ENCODE results near the gene NRL. TPM values are rescaled to one million over a fixed set of nuclear protein-coding genes. Genes with fewer than 3 reads are reported as not detected.

Gene NRL
- polyA plus RNA-seq, 2 donors: 0.86 to 1.4 TPM

DNA sequence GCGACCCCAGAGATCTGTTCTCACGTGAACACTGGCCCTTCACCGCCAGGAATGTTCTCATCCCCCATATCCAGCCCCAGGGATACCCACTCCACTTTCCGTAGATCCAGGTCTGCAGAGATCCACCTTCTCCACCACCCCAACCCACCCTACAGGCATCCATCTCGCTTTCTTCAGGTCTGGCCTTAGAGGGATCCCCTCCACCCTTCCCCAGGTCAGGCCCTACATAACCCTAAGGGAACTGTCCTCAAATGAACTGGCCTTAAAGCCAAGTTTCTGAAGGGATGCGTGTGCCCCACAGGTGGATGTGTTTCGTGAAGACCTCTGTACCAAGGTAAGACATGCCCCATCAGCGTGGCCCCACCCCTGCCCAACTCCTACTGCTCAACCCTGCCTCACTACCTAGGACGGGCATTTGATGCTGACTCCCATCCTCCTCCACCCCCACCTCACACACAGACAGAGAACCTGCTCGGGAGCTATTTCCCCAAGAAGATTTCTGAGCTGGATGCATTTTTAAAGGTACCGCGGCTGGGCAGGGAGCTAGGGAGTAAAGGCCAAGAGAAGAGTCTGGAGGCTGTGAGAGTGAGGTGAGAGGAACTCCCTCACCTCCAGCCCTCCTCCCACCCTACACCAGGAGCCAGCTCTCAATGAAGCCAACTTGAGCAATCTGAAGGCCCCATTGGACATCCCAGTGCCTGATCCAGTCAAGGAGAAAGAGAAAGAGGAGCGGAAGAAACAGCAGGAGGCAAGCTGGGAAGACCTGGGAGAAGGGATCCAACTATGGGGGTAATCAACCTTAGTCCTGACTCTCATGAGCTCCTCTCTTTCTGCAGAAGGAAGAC is 22.2 kb upstream of the NRL start:
- 25% methylated on average over 13 of the region's 13 CpGs for WGBS, 2 donors
- Histone ChIP-seq H3K4me1 (ENCODE audit: control insufficient read depth in 2 of 2, insufficient read depth in 2 of 2, low read length in 1 of 2) (peaks cover 8 to 15% of the 10 kb centered on the region in 2 donors), H3K27ac (ENCODE audit: low read depth in 2 of 2, low read length in 1 of 2) (peak overlapping the region; percentile 81 to 87)

DNA sequence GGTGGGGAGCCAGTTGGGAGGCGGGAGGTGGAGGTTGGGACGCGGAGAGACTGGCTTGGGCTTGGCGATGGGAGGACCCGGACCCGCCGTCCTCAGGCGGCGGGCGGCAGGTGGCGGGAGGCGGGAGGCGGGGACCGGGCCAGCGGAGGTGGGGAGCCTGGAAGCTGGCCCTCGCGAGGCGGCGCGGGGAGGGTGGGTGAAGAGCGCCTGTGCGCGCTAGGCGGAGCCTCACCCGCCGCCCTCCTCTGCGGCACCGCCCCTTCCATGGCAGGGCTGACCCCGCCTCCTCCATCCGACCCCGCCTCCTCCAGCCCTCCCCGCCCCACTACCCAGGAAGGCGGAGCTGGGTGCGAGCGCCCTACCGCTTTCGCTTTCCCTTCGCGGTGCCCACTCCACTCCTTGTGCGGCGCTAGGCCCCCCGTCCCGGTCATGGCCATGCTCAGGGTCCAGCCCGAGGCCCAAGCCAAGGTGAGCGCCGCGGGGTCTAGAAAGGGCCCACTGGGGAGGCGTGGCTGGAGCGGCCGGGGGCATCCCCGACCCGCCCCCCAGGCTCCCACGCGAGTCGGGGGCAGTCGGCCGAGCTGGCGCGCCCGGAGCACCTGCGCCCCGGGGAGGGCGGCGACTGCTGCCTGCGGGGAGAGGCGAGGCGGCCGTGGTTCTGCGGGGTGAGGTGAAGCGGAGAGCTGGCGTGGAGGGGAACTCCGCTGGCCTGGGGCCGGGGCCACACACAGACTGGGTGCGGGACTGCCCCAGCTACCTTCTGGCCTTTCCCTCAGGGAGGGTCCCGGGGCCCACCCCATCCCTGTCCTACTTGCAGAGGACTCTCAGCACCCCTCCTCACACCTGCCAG is 21.3 kb upstream of the NRL start, which contains the start of gene PSME1:
Gene PSME1, plus strand, starts transcription at position 361 of the 850 bp plus-strand sequence. Its CDS starts 69 bp downstream, at position 430.
- Histone ChIP-seq H3K9me3 (ENCODE audit: control insufficient read depth in 2 of 2, insufficient read depth in 1 of 2, low read depth in 1 of 2, low read length in 1 of 2) (no peaks in the 10 kb centered on the region), H3K36me3 (ENCODE audit: control insufficient read depth in 2 of 2, insufficient read depth in 2 of 2, low read length in 1 of 2) (peaks cover 3 to 14% of the 10 kb centered on the region in 2 donors), H3K27ac (ENCODE audit: low read depth in 2 of 2, low read length in 1 of 2) (peak within 1 kb of the TSS; percentile 81 to 87), H3K4me1 (ENCODE audit: control insufficient read depth in 2 of 2, insufficient read depth in 2 of 2, low read length in 1 of 2) (peaks cover 13 to 15% of the 10 kb centered on the region in 2 donors), H3K27me3 (ENCODE audit: control insufficient read depth in 1 of 2, insufficient read depth in 2 of 2, low read length in 2 of 2) (no peaks in the 10 kb centered on the region), H3K4me3 (ENCODE audit: low read depth in 1 of 2, low read length in 2 of 2) (peak within 1 kb of the TSS; percentile 63 to 94)
- WGBS, 2 donors: 0 to 1% methylated on average over 28 to 75 of the region's 75 CpGs

More for the DNA sequence above, 22.2 kb upstream of the NRL start:
- Histone ChIP-seq H3K36me3 (ENCODE audit: control insufficient read depth in 2 of 2, insufficient read depth in 2 of 2, low read length in 1 of 2) (peaks cover 3 to 14% of the 10 kb centered on the region in 2 donors), H3K27me3 (ENCODE audit: control insufficient read depth in 1 of 2, insufficient read depth in 2 of 2, low read length in 2 of 2) (no peaks in the 10 kb centered on the region), H3K9me3 (ENCODE audit: control insufficient read depth in 2 of 2, insufficient read depth in 1 of 2, low read depth in 1 of 2, low read length in 1 of 2) (no peaks in the 10 kb centered on the region), H3K4me3 (ENCODE audit: low read depth in 1 of 2, low read length in 2 of 2) (peak overlapping the region; percentile 63 to 94)

DNA sequence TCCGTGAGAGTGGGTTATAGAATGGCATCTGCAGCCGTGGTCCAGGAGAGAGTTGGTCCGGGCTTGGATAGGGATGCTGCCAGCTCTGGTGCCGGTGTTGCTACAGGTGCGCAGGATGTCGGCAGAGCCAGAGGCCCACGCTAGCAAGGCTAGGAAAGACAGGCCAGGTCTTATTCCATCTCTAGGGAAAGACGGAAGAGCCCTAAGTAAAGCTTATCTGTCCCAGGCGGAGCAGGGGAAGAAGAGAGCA is 20.8 kb upstream of the NRL start:
- Histone ChIP-seq H3K4me3 (ENCODE audit: low read depth in 1 of 2, low read length in 2 of 2) (peak overlapping the region; percentile 44 to 63), H3K4me1 (ENCODE audit: control insufficient read depth in 2 of 2, insufficient read depth in 2 of 2, low read length in 1 of 2) (peaks cover 13 to 15% of the 10 kb centered on the region in 2 donors), H3K27ac (ENCODE audit: low read depth in 2 of 2, low read length in 1 of 2) (peak overlapping the region; percentile 63 to 84), H3K27me3 (ENCODE audit: control insufficient read depth in 1 of 2, insufficient read depth in 2 of 2, low read length in 2 of 2) (no peaks in the 10 kb centered on the region), H3K36me3 (ENCODE audit: control insufficient read depth in 2 of 2, insufficient read depth in 2 of 2, low read length in 1 of 2) (peaks cover 3 to 14% of the 10 kb centered on the region in 2 donors), H3K9me3 (ENCODE audit: control insufficient read depth in 2 of 2, insufficient read depth in 1 of 2, low read depth in 1 of 2, low read length in 1 of 2) (no peaks in the 10 kb centered on the region)
- 3 to 7% methylated on average over 9 of the region's 9 CpGs for WGBS, 2 donors

DNA sequence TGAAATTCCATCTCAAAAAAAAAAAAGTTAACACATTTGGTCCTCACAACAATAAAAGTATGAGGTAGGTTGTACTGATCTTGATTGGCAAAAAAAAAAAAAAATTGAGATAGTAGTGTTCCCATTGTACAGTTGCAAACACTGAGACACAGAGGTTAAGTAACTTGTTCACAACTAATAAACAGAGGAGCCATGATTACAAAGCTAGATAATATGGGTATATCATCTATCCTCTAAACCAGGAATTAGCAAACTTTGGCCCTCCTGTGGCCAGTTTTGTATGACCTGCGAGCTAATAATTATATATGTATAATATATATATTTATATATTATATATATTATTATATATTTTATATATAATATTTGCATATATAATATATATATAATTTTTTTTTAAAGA is 19.0 kb upstream of the NRL start:
- Histone ChIP-seq H3K27me3 (ENCODE audit: control insufficient read depth in 1 of 2, insufficient read depth in 2 of 2, low read length in 2 of 2) (no peaks in the 10 kb centered on the region), H3K36me3 (ENCODE audit: control insufficient read depth in 2 of 2, insufficient read depth in 2 of 2, low read length in 1 of 2) (peaks cover 2 to 11% of the 10 kb centered on the region in 2 donors), H3K4me3 (ENCODE audit: low read depth in 1 of 2, low read length in 2 of 2) (no peak overlapping the region), H3K27ac (ENCODE audit: low read depth in 2 of 2, low read length in 1 of 2) (no peak overlapping the region), H3K9me3 (ENCODE audit: control insufficient read depth in 2 of 2, insufficient read depth in 1 of 2, low read depth in 1 of 2, low read length in 1 of 2) (no peaks in the 10 kb centered on the region), H3K4me1 (ENCODE audit: control insufficient read depth in 2 of 2, insufficient read depth in 2 of 2, low read length in 1 of 2) (peaks cover 5 to 13% of the 10 kb centered on the region in 2 donors)
- WGBS, 2 donors: 89 to 95% methylated on average over 1 of the region's 1 CpG

DNA sequence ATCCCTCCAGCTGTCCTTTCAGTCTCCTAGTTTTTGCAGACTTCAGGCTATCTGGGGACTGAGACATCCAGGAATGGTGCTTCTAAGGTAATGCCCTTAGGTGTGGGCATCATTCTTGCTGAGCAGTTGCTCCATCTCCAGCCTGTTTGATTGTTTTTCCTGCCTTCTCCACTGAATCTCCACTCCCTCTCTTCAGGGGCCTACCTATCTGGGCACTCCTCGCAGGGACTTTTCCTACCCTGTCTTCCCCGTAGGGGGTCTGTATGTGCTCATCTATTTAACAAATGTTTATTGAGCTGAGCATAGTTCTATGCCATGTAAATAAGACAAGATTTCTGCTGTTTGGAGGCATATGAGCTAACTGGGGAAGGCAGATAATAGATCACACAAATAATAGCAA is 18.2 kb upstream of the NRL start:
- no peak overlapping the region for H3K27ac ChIP-seq (ENCODE audit: low read depth in 2 of 2, low read length in 1 of 2)
- 92 to 97% methylated on average over 2 of the region's 2 CpGs for WGBS, 2 donors
- no peak overlapping the region for H3K4me3 ChIP-seq (ENCODE audit: low read depth in 1 of 2, low read length in 2 of 2)

DNA sequence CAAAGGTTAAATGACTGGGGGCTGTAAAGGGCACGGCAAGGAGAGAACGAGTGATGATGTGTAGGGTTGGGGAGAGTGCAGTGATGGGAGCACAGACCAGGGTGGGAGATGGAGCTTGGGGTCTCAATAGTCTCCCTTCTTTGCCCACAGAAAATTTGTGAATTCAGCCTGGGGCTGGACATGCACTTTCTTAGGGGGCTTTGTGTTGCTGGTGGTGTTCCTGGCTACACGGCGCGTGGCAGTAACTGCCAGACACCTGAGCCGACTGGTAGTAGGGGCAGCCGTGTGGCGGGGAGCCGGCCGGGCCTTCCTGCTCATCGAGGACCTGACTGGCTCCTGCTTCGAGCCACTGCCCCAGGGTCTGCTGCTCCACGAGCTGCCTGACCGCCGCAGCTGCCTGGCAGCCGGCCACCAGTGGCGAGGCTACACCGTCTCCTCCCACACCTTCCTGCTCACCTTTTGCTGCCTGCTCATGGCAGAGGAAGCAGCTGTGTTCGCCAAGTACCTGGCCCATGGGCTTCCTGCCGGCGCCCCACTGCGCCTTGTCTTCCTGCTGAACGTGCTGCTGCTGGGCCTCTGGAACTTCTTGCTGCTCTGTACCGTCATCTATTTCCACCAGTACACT is 17.4 kb upstream of the NRL start:
- H3K27me3 ChIP-seq (ENCODE audit: control insufficient read depth in 1 of 2, insufficient read depth in 2 of 2, low read length in 2 of 2): no peaks in the 10 kb centered on the region
- H3K36me3 ChIP-seq (ENCODE audit: control insufficient read depth in 2 of 2, insufficient read depth in 2 of 2, low read length in 1 of 2): no peaks in the 10 kb centered on the region
- H3K4me3 ChIP-seq (ENCODE audit: low read depth in 1 of 2, low read length in 2 of 2): no peak overlapping the region
- WGBS, 2 donors: 52 to 58% methylated on average over 24 of the region's 24 CpGs
- H3K27ac ChIP-seq (ENCODE audit: low read depth in 2 of 2, low read length in 1 of 2): no peak overlapping the region
- H3K9me3 ChIP-seq (ENCODE audit: control insufficient read depth in 2 of 2, insufficient read depth in 1 of 2, low read depth in 1 of 2, low read length in 1 of 2): no peaks in the 10 kb centered on the region
- peaks cover 5 to 7% of the 10 kb centered on the region in 2 donors for H3K4me1 ChIP-seq (ENCODE audit: control insufficient read depth in 2 of 2, insufficient read depth in 2 of 2, low read length in 1 of 2)

More for the DNA sequence above, 18.2 kb upstream of the NRL start:
- Histone ChIP-seq H3K4me1 (ENCODE audit: control insufficient read depth in 2 of 2, insufficient read depth in 2 of 2, low read length in 1 of 2) (peaks cover 5 to 13% of the 10 kb centered on the region in 2 donors), H3K27me3 (ENCODE audit: control insufficient read depth in 1 of 2, insufficient read depth in 2 of 2, low read length in 2 of 2) (no peaks in the 10 kb centered on the region), H3K36me3 (ENCODE audit: control insufficient read depth in 2 of 2, insufficient read depth in 2 of 2, low read length in 1 of 2) (peaks cover 0 to 5% of the 10 kb centered on the region in 2 donors), H3K9me3 (ENCODE audit: control insufficient read depth in 2 of 2, insufficient read depth in 1 of 2, low read depth in 1 of 2, low read length in 1 of 2) (no peaks in the 10 kb centered on the region)

DNA sequence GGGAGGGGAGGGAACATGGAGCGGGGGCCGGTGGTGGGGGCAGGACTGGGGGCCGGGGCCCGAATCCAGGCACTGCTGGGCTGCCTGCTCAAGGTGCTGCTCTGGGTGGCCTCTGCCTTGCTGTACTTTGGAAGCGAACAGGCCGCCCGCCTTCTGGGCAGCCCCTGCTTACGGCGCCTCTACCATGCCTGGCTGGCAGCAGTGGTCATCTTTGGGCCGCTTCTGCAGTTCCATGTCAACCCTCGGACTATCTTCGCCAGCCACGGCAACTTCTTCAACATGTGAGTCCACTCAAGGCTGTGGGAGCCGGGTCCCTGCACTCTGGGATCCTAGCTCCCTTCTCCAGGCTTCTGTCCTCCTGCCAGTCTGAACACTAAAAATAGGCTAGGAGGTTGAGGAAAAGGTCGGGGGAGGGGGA is 16.8 kb upstream of the NRL start:
- Histone ChIP-seq H3K9me3 (ENCODE audit: control insufficient read depth in 2 of 2, insufficient read depth in 1 of 2, low read depth in 1 of 2, low read length in 1 of 2) (no peaks in the 10 kb centered on the region), H3K4me3 (ENCODE audit: low read depth in 1 of 2, low read length in 2 of 2) (no peak overlapping the region), H3K27ac (ENCODE audit: low read depth in 2 of 2, low read length in 1 of 2) (no peak overlapping the region), H3K27me3 (ENCODE audit: control insufficient read depth in 1 of 2, insufficient read depth in 2 of 2, low read length in 2 of 2) (no peaks in the 10 kb centered on the region), H3K4me1 (ENCODE audit: control insufficient read depth in 2 of 2, insufficient read depth in 2 of 2, low read length in 1 of 2) (peaks cover under 1 to 5% of the 10 kb centered on the region in 2 donors), H3K36me3 (ENCODE audit: control insufficient read depth in 2 of 2, insufficient read depth in 2 of 2, low read length in 1 of 2) (no peaks in the 10 kb centered on the region)
- WGBS, 2 donors: 75 to 86% methylated on average over 15 of the region's 15 CpGs

DNA sequence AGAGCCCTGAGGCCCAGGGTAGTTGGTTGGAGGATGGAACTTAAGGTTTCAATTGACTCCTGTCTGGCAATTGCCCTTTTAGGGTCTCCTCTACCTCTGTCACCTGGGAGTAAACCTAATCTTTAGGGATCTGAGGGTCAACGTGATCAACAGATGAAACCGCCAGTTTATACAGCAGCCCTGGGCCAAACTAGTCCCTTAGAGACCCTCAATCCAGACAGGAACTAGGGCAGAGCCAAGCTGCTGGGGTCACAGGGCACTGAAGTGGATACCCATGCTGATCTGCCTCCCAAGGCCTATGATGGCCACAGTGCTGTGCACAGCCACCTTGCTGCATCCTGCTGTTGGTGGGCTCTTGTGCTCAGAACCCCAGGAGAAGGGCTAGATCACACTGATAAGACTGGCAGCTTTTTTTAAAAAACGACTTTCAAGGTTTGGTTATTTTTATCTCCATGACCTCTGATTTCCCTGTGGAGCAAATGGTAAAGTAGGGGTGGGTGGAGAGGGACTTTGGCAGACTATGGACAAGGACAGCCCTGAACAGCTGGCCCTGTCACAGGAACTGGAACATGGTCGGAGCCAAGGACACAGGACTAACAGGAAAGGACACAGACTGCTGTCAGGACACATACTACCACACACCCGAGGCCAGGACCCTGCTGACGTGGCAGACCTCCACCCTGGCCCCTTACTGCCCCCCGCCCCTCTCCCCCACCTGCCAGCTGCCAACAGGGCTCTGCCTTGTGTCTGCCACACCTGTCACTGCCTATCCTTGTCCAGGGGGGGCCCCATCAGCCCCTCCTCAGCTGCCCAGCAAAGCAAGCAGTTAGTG is 16.2 kb upstream of the NRL start:
- no peak overlapping the region for H3K27ac ChIP-seq (ENCODE audit: low read depth in 2 of 2, low read length in 1 of 2)

DNA sequence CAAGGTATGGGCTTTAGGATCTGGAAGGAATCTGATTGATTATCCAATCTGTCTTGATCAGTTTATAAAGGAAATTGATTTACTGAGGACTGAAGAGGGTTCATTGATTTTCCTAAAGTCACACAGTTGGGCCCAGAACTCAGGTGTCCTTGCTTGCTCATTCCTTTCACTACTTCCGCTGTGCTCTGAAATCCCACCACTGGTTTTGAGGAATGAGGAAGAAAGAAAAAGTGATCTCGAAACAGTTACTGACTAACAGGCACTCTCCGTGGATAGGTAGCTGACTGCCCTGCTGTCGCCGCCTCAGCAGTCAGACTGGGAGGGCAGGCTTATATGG is 15.6 kb upstream of the NRL start, which contains the start of gene FITM1:
Gene FITM1, plus strand, starts transcription at position 280 of the 337 bp plus-strand sequence. CDS start 905 bp downstream, outside the sequence.
- Histone ChIP-seq H3K27ac (ENCODE audit: low read depth in 2 of 2, low read length in 1 of 2) (no peak within 1 kb of the TSS), H3K4me3 (ENCODE audit: low read depth in 1 of 2, low read length in 2 of 2) (no peak within 1 kb of the TSS), H3K36me3 (ENCODE audit: control insufficient read depth in 2 of 2, insufficient read depth in 2 of 2, low read length in 1 of 2) (no peaks in the 10 kb centered on the region), H3K9me3 (ENCODE audit: control insufficient read depth in 2 of 2, insufficient read depth in 1 of 2, low read depth in 1 of 2, low read length in 1 of 2) (no peaks in the 10 kb centered on the region), H3K27me3 (ENCODE audit: control insufficient read depth in 1 of 2, insufficient read depth in 2 of 2, low read length in 2 of 2) (no peaks in the 10 kb centered on the region), H3K4me1 (ENCODE audit: control insufficient read depth in 2 of 2, insufficient read depth in 2 of 2, low read length in 1 of 2) (peaks cover 0 to 5% of the 10 kb centered on the region in 2 donors)
- 91 to 93% methylated on average over 5 of the region's 5 CpGs for WGBS, 2 donors

More for the DNA sequence above, 16.2 kb upstream of the NRL start:
- no peaks in the 10 kb centered on the region for H3K36me3 ChIP-seq (ENCODE audit: control insufficient read depth in 2 of 2, insufficient read depth in 2 of 2, low read length in 1 of 2)
- no peaks in the 10 kb centered on the region for H3K9me3 ChIP-seq (ENCODE audit: control insufficient read depth in 2 of 2, insufficient read depth in 1 of 2, low read depth in 1 of 2, low read length in 1 of 2)
- peaks cover 0 to 5% of the 10 kb centered on the region in 2 donors for H3K4me1 ChIP-seq (ENCODE audit: control insufficient read depth in 2 of 2, insufficient read depth in 2 of 2, low read length in 1 of 2)
- H3K4me3 ChIP-seq (ENCODE audit: low read depth in 1 of 2, low read length in 2 of 2): no peak overlapping the region
- no peaks in the 10 kb centered on the region for H3K27me3 ChIP-seq (ENCODE audit: control insufficient read depth in 1 of 2, insufficient read depth in 2 of 2, low read length in 2 of 2)
- WGBS, 2 donors: 55 to 67% methylated on average over 7 of the region's 7 CpGs
